Endothelial cell of umbilical vein (primary cell): ENCODE data around the gene CFAP69. TPM values are rescaled to one million over a fixed set of nuclear protein-coding genes. Genes with fewer than 3 reads are reported as not detected.

Source experiments
- Bru-seq: library from RNA; stranded (reverse); fragments of 400-500 nt; gene quantifications from one replicate; lab custom pipeline; 2021; lab: Mats Ljungman, UMichigan
- BruChase-seq, 2 experiments: library from RNA; stranded (reverse); fragments of 400-500 nt; gene quantifications; one replicate each; lab custom pipeline; 2021; lab: Mats Ljungman, UMichigan
- BruUV-seq: library from RNA; stranded (reverse); fragments of 400-500 nt; replicated peaks from 2 replicates; lab custom pipeline; 2021; lab: Mats Ljungman, UMichigan
- CTCF ChIA-PET: fragments of 300-600, 350-600 bp; sonication (Branson Sonifier 250); formaldehyde crosslinking; loops from one replicate; lab custom pipeline; 2021; ENCODE audit warnings: antibody characterized with exemption, inconsistent platforms; lab: Charles Lee
- POLR2A ChIA-PET: fragments of 300-600, 350-600 bp; sonication (Branson Sonifier 250); formaldehyde crosslinking; loops from one replicate; lab custom pipeline; 2021; ENCODE audit warnings: antibody characterized with exemption, inconsistent platforms; lab: Charles Lee
- DNase-seq: peaks from one replicate; pipeline ENCODE4 v3.0.0-alpha.2; 2011; ENCODE audit warnings: low read depth, low spot score
- FAIRE-seq: peaks from 2 replicates; lab custom pipeline; 2011; peaks lifted over from hg19 to GRCh38; lab: Jason Lieb, UNC
- H2AFZ ChIP-seq: 2 replicates; pipeline ENCODE4 v1.6.0; 2012; ENCODE audit warnings: low read depth, low read length, control low read depth, inconsistent platforms
- H3K27ac ChIP-seq: 2 replicates; pipeline ENCODE4 v1.5.1; 2011; ENCODE audit warnings: low read depth, mild to moderate bottlenecking, control low read depth, low read length, moderate library complexity; ENCODE audit not compliant: insufficient read depth
- H3K27me3 ChIP-seq, 2 experiments: 2 replicates each; pipeline versions ENCODE4 v1.6.0 to v1.6.1; 2011; ENCODE audit warnings: low read length in 2 of 2, mixed read lengths in 1 of 2; ENCODE audit not compliant: control insufficient read depth in 2 of 2, insufficient read depth in 2 of 2
- H3K36me3 ChIP-seq, 2 experiments: 2 replicates in 1 of 2; 3 replicates in 1 of 2; pipeline ENCODE4 v1.5.1; 2011; ENCODE audit warnings: low read length in 2 of 2, mild to moderate bottlenecking in 1 of 2, moderate library complexity in 1 of 2; ENCODE audit not compliant: control insufficient read depth in 2 of 2, insufficient read depth in 2 of 2; ENCODE audit errors: extremely low read depth in 1 of 2
- H3K4me1 ChIP-seq: 3 replicates; pipeline ENCODE4 v1.5.1; 2011; ENCODE audit warnings: mild to moderate bottlenecking, low read length; ENCODE audit not compliant: control insufficient read depth, insufficient read depth; ENCODE audit errors: extremely low read depth
- H3K4me2 ChIP-seq: 2 replicates; pipeline ENCODE4 v1.6.1; 2011; ENCODE audit warnings: low read length, control low read depth, mixed read lengths; ENCODE audit not compliant: insufficient read depth
- H3K4me3 ChIP-seq, 3 experiments: fragments of 200-600 bp in 1 of 3; sonication (generic), shearing (Covaris generic) in 1 of 3; replicated peaks in 1 of 3; 2 replicates each; pipeline ENCODE4 v1.5.1; 2011 to 2016; ENCODE audit warnings: control low read depth in 3 of 3, low read length in 3 of 3, mild to moderate bottlenecking in 2 of 3, inconsistent platforms in 1 of 3, low read depth in 1 of 3, moderate library complexity in 1 of 3; ENCODE audit not compliant: insufficient read depth in 1 of 3
- H3K79me2 ChIP-seq: 2 replicates; pipeline ENCODE4 v1.6.0; 2012; ENCODE audit warnings: low read length, inconsistent platforms; ENCODE audit not compliant: control insufficient read depth, insufficient read depth
- H3K9ac ChIP-seq: replicated peaks from 2 replicates; pipeline ENCODE3; 2011; ENCODE audit warnings: low read length, control low read depth; ENCODE audit not compliant: insufficient read depth; ENCODE audit errors: extremely low read depth
- H3K9me1 ChIP-seq: replicated peaks from 3 replicates; pipeline ENCODE4 v1.6.0; 2011; ENCODE audit warnings: mild to moderate bottlenecking, low read length; ENCODE audit not compliant: control insufficient read depth, insufficient read depth; ENCODE audit errors: extremely low read depth
- H3K9me3 ChIP-seq: replicated peaks from 2 replicates; pipeline ENCODE4 v1.5.1; 2012; ENCODE audit warnings: low read length, inconsistent platforms; ENCODE audit not compliant: control insufficient read depth, insufficient read depth
- H4K20me1 ChIP-seq: replicated peaks from 2 replicates; pipeline ENCODE3; 2011; ENCODE audit warnings: mild to moderate bottlenecking, low read length; ENCODE audit not compliant: control insufficient read depth, insufficient read depth; ENCODE audit errors: extremely low read depth
- CTCF ChIP-seq, 2 donors: IDR thresholded peaks; 1 replicate in 1 of 2; 2 replicates in 1 of 2; pipeline ENCODE4 v1.5.1; 2011; ENCODE audit warnings: low read length in 2 of 2, mild to moderate bottlenecking in 2 of 2, moderate library complexity in 2 of 2, control low read depth in 1 of 2, inconsistent platforms in 1 of 2, low read depth in 1 of 2; ENCODE audit not compliant: insufficient read depth in 1 of 2; ENCODE audit errors: extremely low read depth in 1 of 2
- MAX ChIP-seq: IDR thresholded peaks from 2 replicates; pipeline ENCODE4 v1.6.1; 2011; ENCODE audit not compliant: insufficient read depth, insufficient read length
- MYC ChIP-seq: IDR thresholded peaks from one replicate; pipeline ENCODE4 v1.6.1; 2011; ENCODE audit warnings: mild to moderate bottlenecking, low read depth, low read length
- POLR2A ChIP-seq: IDR thresholded peaks from 2 replicates; pipeline ENCODE4 v1.6.1; 2012; ENCODE audit warnings: low read depth, mild to moderate bottlenecking, control low read depth, low read length
- POLR2AphosphoS5 ChIP-seq: IDR thresholded peaks from 2 replicates; pipeline ENCODE4 v1.6.1; 2012; ENCODE audit warnings: low read depth, mild to moderate bottlenecking, control low read depth, low read length, moderate library complexity; ENCODE audit not compliant: insufficient read depth
- dilution Hi-C: fragments of 300-500 bp; cut with MboI; formaldehyde crosslinking; loops from one replicate; pipeline ENCODE4 v1.15.0; 2019; ENCODE audit warnings: low sequenced_read_pairs; ENCODE audit not compliant: extremely low pct_ligation_motif_present
- intact Hi-C: fragments of 100-400 bp; cut with micrococcal nuclease; formaldehyde crosslinking; loops from one replicate; pipeline ENCODE4 v1.10.0; 2022
- long read RNA-seq: library from polyadenylated mRNA; stranded (forward); transcript quantifications from one replicate; pipeline ENCODE4 v2.0.0, GENCODE V29; 2021
- polyA minus RNA-seq, 3 experiments: library from RNA; depleted of rRNA, polyadenylated mRNA; stranded (reverse); fragments of >200 nt; gene quantifications; 1 replicate in 1 of 3; 2 replicates in 2 of 3; pipeline ENCODE4 v1.2.3, GENCODE V29; 2011
- polyA plus RNA-seq, 4 experiments: library from polyadenylated mRNA; depleted of rRNA in 3 of 4; stranded (reverse) in 3 of 4; unstranded in 1 of 4; fragments of >200 nt; gene quantifications; 2 replicates each; pipeline versions ENCODE4 v1.2.1 to v1.2.3, GENCODE V29; 2011 to 2012; ENCODE audit warnings: missing spikeins in 1 of 4
- total RNA-seq: library from RNA; stranded (reverse); gene quantifications from 2 replicates; pipeline ENCODE4 v1.2.3, GENCODE V29; 2021

The CFAP69 gene
- total RNA-seq (2.9 and 4.4 TPM in 2 replicates), polyA plus RNA-seq (0.51 and 0.81 TPM in 2 replicates), polyA minus RNA-seq (1.5 and 5.4 TPM in 2 replicates), Bru-seq, nascent RNA (percentile 38 among the genes with signal in this experiment), BruChase-seq, experiment 1, labeled RNA remaining after a 6-hour chase (percentile 24 among the genes with signal in this experiment), BruChase-seq, experiment 2, labeled RNA remaining after a 2-hour chase (percentile 43 among the genes with signal in this experiment)
- 0.35 and 0.51 TPM in 2 replicates for polyA plus RNA-seq (2011; cell fraction: cytosol; rRNA removed)
- polyA plus RNA-seq (2011; cell fraction: nucleus; rRNA removed): 8.3 TPM in 2 replicates
- 1.1 and 2.1 TPM in 2 replicates for polyA plus RNA-seq (2012)
- polyA minus RNA-seq (2011; cell fraction: cytosol; rRNA and poly(A)+ RNA removed): 0.82 TPM
- 8.6 and 10.3 TPM in 2 replicates for polyA minus RNA-seq (2011; cell fraction: nucleus; rRNA and poly(A)+ RNA removed)
- long read RNA-seq, partial matches to known transcripts: 1 of 1 reads
- long read RNA-seq, other reads (novel, unspliced or antisense): 0 of 1 reads

- Histone ChIP-seq H2AFZ (peak within 1 kb of the TSS; percentile 92), H3K9me1 (no peaks in the 10 kb centered on the region), H3K4me2 (peak within 1 kb of the TSS; percentile 60), H3K4me1 (peaks cover 9% of the 10 kb centered on the region), H4K20me1 (no peaks in the 10 kb centered on the region), H3K27me3 (no peaks in the 10 kb centered on the region), H3K4me3 (peak within 1 kb of the TSS; percentile 45 to 74 (median 57)), H3K9me3 (no peaks in the 10 kb centered on the region), H3K79me2 (no peaks in the 10 kb centered on the region), H3K27ac (peak within 1 kb of the TSS; percentile 13), H3K9ac (peak within 1 kb of the TSS; percentile 65), H3K36me3 (no peaks in the 10 kb centered on the region)
- TF ChIP-seq MYC (no peak), POLR2A (no peak), MAX (no peak), CTCF (IDR thresholded peaks at IDR 0.05; ENCODE audit: extremely low read depth in 1 of 2, insufficient read depth in 1 of 2, low read depth in 1 of 2, low read length in 2 of 2) (peak; percentile 4 to 49), POLR2AphosphoS5 (no peak)
- FAIRE-seq (peak; percentile 78), DNase-seq (peak; percentile 86)
- ChIA-PET POLR2A (no interaction called here), CTCF (interaction anchor here (1.0 to 2.1 kb wide), 7 partner anchors 34 to 183 kb away, joined by 3 to 7 read pairs (median 4); partner anchors contain the start of genes STEAP1 and STEAP2)
- dilution Hi-C loops: no loop called here
- no TSS peak for BruUV-seq
- intact Hi-C loops: loop anchor here (1.0 to 2.0 kb wide), 3 partner anchors 34 to 91 kb away; partner anchors contain the start of genes STEAP1 and STEAP2
Observed at GRCh38 chr7:90244909-90245851, at the start of gene CFAP69. TSS of gene CFAP69 (plus strand) at chr7:90245174. CDS start at chr7:90245425, 251 bp downstream.
